Panc1 (cell line): ENCODE measurements around the gene RAD23A. TPM values are rescaled to one million over a fixed set of nuclear protein-coding genes. Genes with fewer than 3 reads are reported as not detected.

Source experiments
- ATAC-seq: fragments of 200-7000 bp; cut with Tn5 transposase; 2 replicates; pipeline ENCODE4 v1.9.1; 2020; ENCODE audit warnings: mild to moderate bottlenecking, moderate library complexity
- BruUV-seq: library from RNA; stranded (reverse); fragments of 400-500 nt; replicated peaks from 2 replicates; lab custom pipeline; 2021; lab: Mats Ljungman, UMichigan
- CTCF ChIA-PET: fragments of 300-600 bp; sonication (Branson Sonifier 250); formaldehyde crosslinking; loops from one replicate; lab custom pipeline; 2022; ENCODE audit warnings: antibody characterized with exemption; lab: Charles Lee
- POLR2A ChIA-PET: fragments of 300-600 bp; sonication (Branson Sonifier 250); formaldehyde crosslinking; loops from one replicate; lab custom pipeline; 2022; ENCODE audit warnings: antibody characterized with exemption; lab: Charles Lee
- DNase-seq: peaks from one replicate; pipeline ENCODE4 v3.0.0-alpha.2; 2010; ENCODE audit warnings: low read depth, low spot score
- H3K27ac ChIP-seq: 2 replicates; pipeline ENCODE4 v1.5.1; 2011; ENCODE audit warnings: mild to moderate bottlenecking, low read length, inconsistent platforms
- H3K27me3 ChIP-seq: fragments of 200-500 bp; sonication (Bioruptor generic); 2 replicates; pipeline ENCODE4 v1.6.0; 2014; ENCODE audit warnings: low read length, inconsistent platforms; ENCODE audit not compliant: control insufficient read depth, insufficient read depth
- H3K36me3 ChIP-seq: fragments of 200-500 bp; sonication (Bioruptor generic); 2 replicates; pipeline ENCODE4 v1.5.1; 2014; ENCODE audit warnings: inconsistent platforms, mild to moderate bottlenecking, low read length, moderate library complexity; ENCODE audit not compliant: control insufficient read depth, insufficient read depth
- H3K4me1 ChIP-seq: 2 replicates; pipeline ENCODE4 v1.5.1; 2011; ENCODE audit warnings: inconsistent platforms, mild to moderate bottlenecking, low read length, moderate library complexity; ENCODE audit not compliant: control insufficient read depth, insufficient read depth
- H3K4me3 ChIP-seq, 2 experiments: 2 replicates each; pipeline ENCODE4 v1.5.1; 2011 to 2012; ENCODE audit warnings: low read depth in 2 of 2, low read length in 2 of 2, mild to moderate bottlenecking in 2 of 2, inconsistent platforms in 1 of 2, moderate library complexity in 1 of 2
- H3K9me3 ChIP-seq: fragments of 200-500 bp; sonication (Bioruptor generic); 2 replicates; pipeline ENCODE4 v1.5.1; 2014; ENCODE audit warnings: low read depth, mild to moderate bottlenecking, inconsistent platforms, low read length, moderate library complexity; ENCODE audit not compliant: control insufficient read depth, insufficient read depth
- POLR2AphosphoS5 ChIP-seq: IDR thresholded peaks from 2 replicates; pipeline ENCODE4 v1.6.1; 2012; ENCODE audit warnings: mild to moderate bottlenecking, low read depth, low read length, moderate library complexity
- SIN3A ChIP-seq: IDR thresholded peaks from 2 replicates; pipeline ENCODE4 v1.6.1; 2012; ENCODE audit warnings: low read depth, mild to moderate bottlenecking, low read length, moderate library complexity, borderline replicate concordance; ENCODE audit not compliant: insufficient read depth
- TCF7L2 ChIP-seq: IDR thresholded peaks from 2 replicates; pipeline ENCODE4 v1.6.1; 2011; ENCODE audit warnings: mild to moderate bottlenecking, low read depth, low read length, inconsistent platforms
- in situ Hi-C: cut with HindIII; loops from 2 replicates; pipeline ENCODE4 v1.10.0; 2016; ENCODE audit warnings: low sequenced_read_pairs, low pct_unique_long_range_greater_than_20kb
- intact Hi-C: fragments of 100-400 bp; cut with micrococcal nuclease; formaldehyde crosslinking; loops from one replicate; pipeline ENCODE4 v1.10.0; 2022; ENCODE audit not compliant: unreplicated experiment
- total RNA-seq: library from RNA; stranded (reverse); gene quantifications from one replicate; pipeline ENCODE4 v1.2.1, GENCODE V29; 2021; ENCODE audit not compliant: unreplicated experiment
- TF ChIP-seq, protein P1 (sequence below), 2 experiments: IDR thresholded peaks; 2 replicates each; pipeline ENCODE4 v1.6.1; 2011 to 2012; ENCODE audit warnings: low read depth in 2 of 2, control low read depth in 1 of 2, low read length in 1 of 2, mild to moderate bottlenecking in 1 of 2, moderate library complexity in 1 of 2; ENCODE audit not compliant: insufficient read depth in 1 of 2
- TF ChIP-seq, protein P2 (sequence below): fragments of 450-650 bp; IDR thresholded peaks from 2 replicates; pipeline ENCODE4 v1.5.1; 2017; ENCODE audit warnings: mild to moderate bottlenecking

The RAD23A gene
- total RNA-seq, 1 experiment from 2014 or later, result 111 TPM

- ATAC-seq (peak; percentile 78), DNase-seq (no peak)
- no TSS peak for BruUV-seq
- Histone ChIP-seq H3K4me3 (peak overlapping the region; percentile 49 to 58), H3K27ac (peak overlapping the region; percentile 83), H3K9me3 (no peaks in the 10 kb centered on the region), H3K4me1 (peaks cover 19% of the 10 kb centered on the region), H3K27me3 (no peaks in the 10 kb centered on the region), H3K36me3 (no peaks in the 10 kb centered on the region)
- in situ Hi-C loops, result no loop called here
- intact Hi-C loops, result no loop called here
- TF ChIP-seq POLR2AphosphoS5 (no peak), SIN3A (no peak), TCF7L2 (no peak)
- TF ChIP-seq, protein P1, sequence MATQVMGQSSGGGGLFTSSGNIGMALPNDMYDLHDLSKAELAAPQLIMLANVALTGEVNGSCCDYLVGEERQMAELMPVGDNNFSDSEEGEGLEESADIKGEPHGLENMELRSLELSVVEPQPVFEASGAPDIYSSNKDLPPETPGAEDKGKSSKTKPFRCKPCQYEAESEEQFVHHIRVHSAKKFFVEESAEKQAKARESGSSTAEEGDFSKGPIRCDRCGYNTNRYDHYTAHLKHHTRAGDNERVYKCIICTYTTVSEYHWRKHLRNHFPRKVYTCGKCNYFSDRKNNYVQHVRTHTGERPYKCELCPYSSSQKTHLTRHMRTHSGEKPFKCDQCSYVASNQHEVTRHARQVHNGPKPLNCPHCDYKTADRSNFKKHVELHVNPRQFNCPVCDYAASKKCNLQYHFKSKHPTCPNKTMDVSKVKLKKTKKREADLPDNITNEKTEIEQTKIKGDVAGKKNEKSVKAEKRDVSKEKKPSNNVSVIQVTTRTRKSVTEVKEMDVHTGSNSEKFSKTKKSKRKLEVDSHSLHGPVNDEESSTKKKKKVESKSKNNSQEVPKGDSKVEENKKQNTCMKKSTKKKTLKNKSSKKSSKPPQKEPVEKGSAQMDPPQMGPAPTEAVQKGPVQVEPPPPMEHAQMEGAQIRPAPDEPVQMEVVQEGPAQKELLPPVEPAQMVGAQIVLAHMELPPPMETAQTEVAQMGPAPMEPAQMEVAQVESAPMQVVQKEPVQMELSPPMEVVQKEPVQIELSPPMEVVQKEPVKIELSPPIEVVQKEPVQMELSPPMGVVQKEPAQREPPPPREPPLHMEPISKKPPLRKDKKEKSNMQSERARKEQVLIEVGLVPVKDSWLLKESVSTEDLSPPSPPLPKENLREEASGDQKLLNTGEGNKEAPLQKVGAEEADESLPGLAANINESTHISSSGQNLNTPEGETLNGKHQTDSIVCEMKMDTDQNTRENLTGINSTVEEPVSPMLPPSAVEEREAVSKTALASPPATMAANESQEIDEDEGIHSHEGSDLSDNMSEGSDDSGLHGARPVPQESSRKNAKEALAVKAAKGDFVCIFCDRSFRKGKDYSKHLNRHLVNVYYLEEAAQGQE (IDR thresholded peaks at IDR 0.05; ENCODE audit: insufficient read depth in 1 of 2, low read depth in 2 of 2, low read length in 1 of 2), result no peak
- TF ChIP-seq, protein P2, sequence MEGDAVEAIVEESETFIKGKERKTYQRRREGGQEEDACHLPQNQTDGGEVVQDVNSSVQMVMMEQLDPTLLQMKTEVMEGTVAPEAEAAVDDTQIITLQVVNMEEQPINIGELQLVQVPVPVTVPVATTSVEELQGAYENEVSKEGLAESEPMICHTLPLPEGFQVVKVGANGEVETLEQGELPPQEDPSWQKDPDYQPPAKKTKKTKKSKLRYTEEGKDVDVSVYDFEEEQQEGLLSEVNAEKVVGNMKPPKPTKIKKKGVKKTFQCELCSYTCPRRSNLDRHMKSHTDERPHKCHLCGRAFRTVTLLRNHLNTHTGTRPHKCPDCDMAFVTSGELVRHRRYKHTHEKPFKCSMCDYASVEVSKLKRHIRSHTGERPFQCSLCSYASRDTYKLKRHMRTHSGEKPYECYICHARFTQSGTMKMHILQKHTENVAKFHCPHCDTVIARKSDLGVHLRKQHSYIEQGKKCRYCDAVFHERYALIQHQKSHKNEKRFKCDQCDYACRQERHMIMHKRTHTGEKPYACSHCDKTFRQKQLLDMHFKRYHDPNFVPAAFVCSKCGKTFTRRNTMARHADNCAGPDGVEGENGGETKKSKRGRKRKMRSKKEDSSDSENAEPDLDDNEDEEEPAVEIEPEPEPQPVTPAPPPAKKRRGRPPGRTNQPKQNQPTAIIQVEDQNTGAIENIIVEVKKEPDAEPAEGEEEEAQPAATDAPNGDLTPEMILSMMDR, result no peak
- ChIA-PET POLR2A (no interaction called here), CTCF (no interaction called here)
Measured at GRCh38 chr19:12996406-12997094, 50.9 kb downstream of the RAD23A start.

DNA sequence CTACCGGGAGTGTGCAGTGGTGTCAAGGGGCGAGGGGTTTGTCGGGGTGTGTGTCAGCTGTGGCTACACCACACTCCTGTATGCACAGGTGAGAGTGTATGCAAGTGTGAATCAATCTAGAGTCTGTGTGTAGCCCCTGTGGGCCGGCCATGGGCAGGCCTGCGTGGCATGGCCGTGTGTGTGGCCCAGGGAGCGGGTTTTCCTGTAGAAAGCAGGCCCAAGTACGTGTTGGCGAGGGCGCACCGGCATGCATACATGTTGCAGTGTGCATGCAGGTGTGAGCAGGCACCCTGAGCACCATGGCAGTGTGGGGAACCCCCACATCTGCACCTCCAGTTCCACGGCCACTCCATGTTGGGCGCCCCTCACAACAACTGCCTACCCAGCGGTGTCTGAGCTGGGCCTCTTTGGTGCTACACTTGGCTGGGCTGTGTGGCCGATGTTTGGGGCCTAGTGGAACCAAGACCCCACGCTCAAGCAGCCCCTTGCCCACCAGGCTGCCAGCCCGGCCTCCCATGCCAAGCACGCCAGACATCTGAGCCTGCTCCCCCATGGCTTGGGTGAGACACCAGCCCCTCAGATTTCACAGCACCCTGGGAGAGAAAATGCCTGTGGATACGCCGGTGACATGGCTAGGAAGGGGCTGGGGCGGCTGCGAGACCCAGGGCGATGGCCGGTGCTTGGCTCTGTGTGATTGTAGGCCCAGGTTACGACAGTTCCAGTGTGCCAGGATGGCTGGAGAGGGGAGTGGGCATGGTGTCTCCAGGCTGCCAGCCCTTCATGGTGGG, 51.7 kb downstream of the RAD23A start:
- ATAC-seq, result peak; percentile 6; the same call in 1 of the 2 replicates
- POLR2A ChIA-PET, result no interaction called here
- CTCF ChIA-PET, result no interaction called here

More for the DNA sequence above, 51.7 kb downstream of the RAD23A start:
- in situ Hi-C loops, result no loop called here
- DNase-seq, result no peak
- Histone ChIP-seq H3K9me3 (no peaks in the 10 kb centered on the region), H3K4me3 (peak overlapping the region; percentile 49 to 58), H3K4me1 (peaks cover 22% of the 10 kb centered on the region), H3K36me3 (no peaks in the 10 kb centered on the region), H3K27ac (peak overlapping the region; percentile 83), H3K27me3 (no peaks in the 10 kb centered on the region)
- intact Hi-C loops, result no loop called here
- BruUV-seq, result no TSS peak
- TF ChIP-seq, protein P1 (IDR thresholded peaks at IDR 0.05; ENCODE audit: insufficient read depth in 1 of 2, low read depth in 2 of 2, low read length in 1 of 2), result no peak
- TF ChIP-seq SIN3A (no peak), POLR2AphosphoS5 (no peak), TCF7L2 (no peak)
- TF ChIP-seq, protein P2, result no peak
